GM23248 (cell line): Measurements from ENCODE around the gene MYO1H.

Source experiments
- EZH2 ChIP-seq: fragments of 200-600 bp; sonication (generic); IDR thresholded peaks from 2 replicates; pipeline ENCODE4 v1.6.1; 2018; ENCODE audit warnings: antibody characterized with exemption, mild to moderate bottlenecking; ENCODE audit not compliant: insufficient read depth, poor library complexity, severe bottlenecking
- EZH2phosphoT487 ChIP-seq: fragments of 200-600 bp; sonication (generic); IDR thresholded peaks from 2 replicates; pipeline ENCODE4 v1.6.1; 2018; ENCODE audit warnings: antibody characterized with exemption, moderate library complexity, mild to moderate bottlenecking, low read depth; ENCODE audit not compliant: insufficient read depth

GRCh38 chr12:109493090-109493489, 145.4 kb downstream of the MYO1H start:
- TF ChIP-seq EZH2phosphoT487 (no peak), EZH2 (no peak)
